ENCODE measurements around the gene RTCB. TPM values are rescaled to one million over a fixed set of nuclear protein-coding genes. Genes with fewer than 3 reads are reported as not detected.

Gene RTCB
- total RNA-seq, 1 experiment from 2014 or later: 50.9 TPM

DNA sequence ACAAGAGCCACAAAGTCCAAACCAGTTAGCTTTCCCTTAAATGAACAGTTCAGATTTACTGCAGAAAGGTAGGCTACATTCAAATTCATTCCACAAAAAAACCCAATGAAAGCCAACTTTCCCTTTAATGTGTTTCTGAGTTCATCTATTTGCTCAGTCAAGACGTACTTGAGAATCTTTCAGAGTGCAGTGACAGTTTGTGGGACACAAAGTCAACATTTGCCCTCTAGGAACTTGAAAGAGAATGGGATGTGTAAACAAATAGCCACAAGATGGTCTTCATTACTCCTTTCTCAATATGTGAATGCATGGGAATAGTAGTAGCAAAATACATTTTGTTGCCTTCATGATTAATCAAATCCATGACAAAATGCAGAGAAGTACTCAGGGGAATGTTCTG lies 15.8 kb downstream of the RTCB start (continued):
- TF ChIP-seq CEBPB (IDR thresholded peaks at IDR 0.05; ENCODE audit: low read depth): no peak
- no peak for TF ChIP-seq RAD21 (IDR thresholded peaks at IDR 0.05; ENCODE audit: low read depth)
- no peak for TF ChIP-seq ATF3 (IDR thresholded peaks at IDR 0.05)
- TF ChIP-seq JUND (IDR thresholded peaks at IDR 0.05): no peak
- no peak for TF ChIP-seq ZFX (IDR thresholded peaks at IDR 0.05)
- no peak for TF ChIP-seq ZNF274 (IDR thresholded peaks at IDR 0.05; ENCODE audit: low read depth, low read length)
- TF ChIP-seq POLR2A (IDR thresholded peaks at IDR 0.05; ENCODE audit: borderline replicate concordance, extremely low read depth, insufficient read depth, insufficient read length): no peak
- TF ChIP-seq EGR1 (IDR thresholded peaks at IDR 0.05; ENCODE audit: low read depth): no peak

GRCh38 chr22:32395107-32395506 lies 16.9 kb downstream of the RTCB start:
- Histone ChIP-seq H3K9ac (ENCODE audit: low read length) (no peak overlapping the region), H3K4me3 (replicated peaks in 1 of 2; ENCODE audit: low read depth in 1 of 2, low read length in 2 of 2) (no peak overlapping the region), H3K27ac (ENCODE audit: low read depth, low read length) (no peak overlapping the region), H3K9me2 (ENCODE audit: insufficient read depth) (no peaks in the 10 kb centered on the region), H3K4me2 (ENCODE audit: low read length) (no peak overlapping the region), H4K20me1 (ENCODE audit: insufficient read depth) (no peaks in the 10 kb centered on the region), H3K79me2 (ENCODE audit: insufficient read depth, low read length) (no peaks in the 10 kb centered on the region), H3K27me3 (ENCODE audit: insufficient read depth, low read length) (no peaks in the 10 kb centered on the region), H3K4me1 (ENCODE audit: control insufficient read depth in 1 of 2, insufficient read depth in 2 of 2, low read length in 2 of 2) (no peaks in the 10 kb centered on the region), H3K36me3 (ENCODE audit: control insufficient read depth in 1 of 2, insufficient read depth in 2 of 2, low read length in 2 of 2) (peaks cover 65 to 77% of the 10 kb centered on the region in 2 experiments), H2AFZ (ENCODE audit: low read depth, low read length, poor library complexity, severe bottlenecking) (no peak overlapping the region), H3K9me3 (ENCODE audit: control insufficient read depth in 1 of 2, insufficient read depth in 1 of 2, low read depth in 1 of 2, low read length in 2 of 2) (no peaks in the 10 kb centered on the region)
- no peak for ATAC-seq
- RAD21 ChIA-PET (ENCODE audit: low non-redundant PET in 1 of 2, low total read pairs in 2 of 2, uncharacterized antibody in 2 of 2, unreplicated experiment in 2 of 2): no interaction called here
- BruUV-seq (replicated peaks): no TSS peak
- no peak for DNase-seq (ENCODE audit: low read depth, low spot score)
- POLR2A ChIA-PET: no interaction called here
- intact Hi-C loops (cut with micrococcal nuclease): no loop called here
- CTCF ChIA-PET: no interaction called here
- no peak for TF ChIP-seq EGR1 (IDR thresholded peaks at IDR 0.05; ENCODE audit: low read depth)
- TF ChIP-seq EZH2 (IDR thresholded peaks at IDR 0.05): no peak
- TF ChIP-seq SRF (IDR thresholded peaks at IDR 0.05; ENCODE audit: low read depth): no peak
- TF ChIP-seq POLR2AphosphoS5 (IDR thresholded peaks at IDR 0.05; ENCODE audit: low read depth, low read length): no peak
- TF ChIP-seq ZFX (IDR thresholded peaks at IDR 0.05): no peak
- TF ChIP-seq, protein P1, sequence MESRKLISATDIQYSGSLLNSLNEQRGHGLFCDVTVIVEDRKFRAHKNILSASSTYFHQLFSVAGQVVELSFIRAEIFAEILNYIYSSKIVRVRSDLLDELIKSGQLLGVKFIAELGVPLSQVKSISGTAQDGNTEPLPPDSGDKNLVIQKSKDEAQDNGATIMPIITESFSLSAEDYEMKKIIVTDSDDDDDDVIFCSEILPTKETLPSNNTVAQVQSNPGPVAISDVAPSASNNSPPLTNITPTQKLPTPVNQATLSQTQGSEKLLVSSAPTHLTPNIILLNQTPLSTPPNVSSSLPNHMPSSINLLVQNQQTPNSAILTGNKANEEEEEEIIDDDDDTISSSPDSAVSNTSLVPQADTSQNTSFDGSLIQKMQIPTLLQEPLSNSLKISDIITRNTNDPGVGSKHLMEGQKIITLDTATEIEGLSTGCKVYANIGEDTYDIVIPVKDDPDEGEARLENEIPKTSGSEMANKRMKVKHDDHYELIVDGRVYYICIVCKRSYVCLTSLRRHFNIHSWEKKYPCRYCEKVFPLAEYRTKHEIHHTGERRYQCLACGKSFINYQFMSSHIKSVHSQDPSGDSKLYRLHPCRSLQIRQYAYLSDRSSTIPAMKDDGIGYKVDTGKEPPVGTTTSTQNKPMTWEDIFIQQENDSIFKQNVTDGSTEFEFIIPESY (IDR thresholded peaks at IDR 0.05; ENCODE audit: extremely low read depth, insufficient replicate concordance, low read length): no peak
- TF ChIP-seq JUND (IDR thresholded peaks at IDR 0.05): no peak
- TF ChIP-seq, protein P2, sequence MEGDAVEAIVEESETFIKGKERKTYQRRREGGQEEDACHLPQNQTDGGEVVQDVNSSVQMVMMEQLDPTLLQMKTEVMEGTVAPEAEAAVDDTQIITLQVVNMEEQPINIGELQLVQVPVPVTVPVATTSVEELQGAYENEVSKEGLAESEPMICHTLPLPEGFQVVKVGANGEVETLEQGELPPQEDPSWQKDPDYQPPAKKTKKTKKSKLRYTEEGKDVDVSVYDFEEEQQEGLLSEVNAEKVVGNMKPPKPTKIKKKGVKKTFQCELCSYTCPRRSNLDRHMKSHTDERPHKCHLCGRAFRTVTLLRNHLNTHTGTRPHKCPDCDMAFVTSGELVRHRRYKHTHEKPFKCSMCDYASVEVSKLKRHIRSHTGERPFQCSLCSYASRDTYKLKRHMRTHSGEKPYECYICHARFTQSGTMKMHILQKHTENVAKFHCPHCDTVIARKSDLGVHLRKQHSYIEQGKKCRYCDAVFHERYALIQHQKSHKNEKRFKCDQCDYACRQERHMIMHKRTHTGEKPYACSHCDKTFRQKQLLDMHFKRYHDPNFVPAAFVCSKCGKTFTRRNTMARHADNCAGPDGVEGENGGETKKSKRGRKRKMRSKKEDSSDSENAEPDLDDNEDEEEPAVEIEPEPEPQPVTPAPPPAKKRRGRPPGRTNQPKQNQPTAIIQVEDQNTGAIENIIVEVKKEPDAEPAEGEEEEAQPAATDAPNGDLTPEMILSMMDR (IDR thresholded peaks at IDR 0.05 in 2 of 3, conservative IDR thresholded peaks at IDR 0.05 in 1 of 3; ENCODE audit: borderline replicate concordance in 1 of 3, insufficient read depth in 1 of 3, low read depth in 2 of 3, low read length in 2 of 3): no peak
- TF ChIP-seq TCF7L2 (IDR thresholded peaks at IDR 0.05; ENCODE audit: borderline replicate concordance, extremely low read depth, insufficient read depth, insufficient read length): no peak
- TF ChIP-seq YY1 (IDR thresholded peaks at IDR 0.05; ENCODE audit: extremely low read depth, insufficient replicate concordance, low read depth, low read length): no peak
- no peak for TF ChIP-seq ZNF274 (IDR thresholded peaks at IDR 0.05; ENCODE audit: low read depth, low read length)
- no peak for TF ChIP-seq SP1 (IDR thresholded peaks at IDR 0.05; ENCODE audit: low read depth)
- TF ChIP-seq ATF3 (IDR thresholded peaks at IDR 0.05): no peak
- TF ChIP-seq REST (IDR thresholded peaks at IDR 0.05; ENCODE audit: low read depth): no peak
- TF ChIP-seq POLR2A (IDR thresholded peaks at IDR 0.05; ENCODE audit: borderline replicate concordance, extremely low read depth, insufficient read depth, insufficient read length): no peak
- no peak for TF ChIP-seq ELF1 (IDR thresholded peaks at IDR 0.05; ENCODE audit: borderline replicate concordance, low read depth)
